ENCODE results near the gene KRT6B.
"Not testable (repeated sequence)": the region's sequence is repeated elsewhere in the genome, so short reads cannot be mapped to it uniquely, and the experiment has no call there.

The KRT6B gene

GRCh38 chr12:52452101-52452500 is at the start of gene KRT6B:
KRT6B (minus strand) TSS chr12:52452146; CDS start chr12:52452078, 68 bp downstream.
- in situ Hi-C loops (cut with MboI; ENCODE audit: low sequenced_read_pairs) = no loop called here

GRCh38 chr12:52501490-52501889 is 49.5 kb upstream of the KRT6B start:
- in situ Hi-C loops (cut with MboI; ENCODE audit: low sequenced_read_pairs) = no loop called here

- in situ Hi-C loops (cut with MboI; ENCODE audit: low sequenced_read_pairs) = not testable (repeated sequence)
Measured at GRCh38 chr12:52500574-52500973, 48.6 kb upstream of the KRT6B start.

- in situ Hi-C loops (cut with MboI; ENCODE audit: low sequenced_read_pairs) = no loop called here
Measured at GRCh38 chr12:52499806-52500560, 48.0 kb upstream of the KRT6B start.

GRCh38 chr12:52498946-52499345 is 47.0 kb upstream of the KRT6B start:
- in situ Hi-C loops (cut with MboI; ENCODE audit: low sequenced_read_pairs) = no loop called here

- in situ Hi-C loops (cut with MboI; ENCODE audit: low sequenced_read_pairs) = no loop called here
Measured at GRCh38 chr12:52497975-52498374, 46.0 kb upstream of the KRT6B start.

- in situ Hi-C loops (cut with MboI; ENCODE audit: low sequenced_read_pairs) = no loop called here
Measured at GRCh38 chr12:52496590-52497071, 44.7 kb upstream of the KRT6B start.

GRCh38 chr12:52496054-52496453 is 44.1 kb upstream of the KRT6B start:
- in situ Hi-C loops (cut with MboI; ENCODE audit: low sequenced_read_pairs) = no loop called here

GRCh38 chr12:52495389-52495788 is 43.4 kb upstream of the KRT6B start:
- in situ Hi-C loops (cut with MboI; ENCODE audit: low sequenced_read_pairs) = no loop called here

GRCh38 chr12:52494518-52494917 is 42.6 kb upstream of the KRT6B start:
- in situ Hi-C loops (cut with MboI; ENCODE audit: low sequenced_read_pairs) = no loop called here

GRCh38 chr12:52494100-52494499 is 42.2 kb upstream of the KRT6B start:
- in situ Hi-C loops (cut with MboI; ENCODE audit: low sequenced_read_pairs) = no loop called here

- in situ Hi-C loops (cut with MboI; ENCODE audit: low sequenced_read_pairs) = no loop called here
Measured at GRCh38 chr12:52493172-52493571, 41.2 kb upstream of the KRT6B start, which contains the start of gene KRT6A. KRT6A (minus strand) TSS chr12:52493257; CDS start chr12:52493188, 69 bp downstream.

GRCh38 chr12:52492405-52492804 is 40.5 kb upstream of the KRT6B start:
- in situ Hi-C loops (cut with MboI; ENCODE audit: low sequenced_read_pairs) = not testable (repeated sequence)

GRCh38 chr12:52491495-52491894 is 39.5 kb upstream of the KRT6B start:
- in situ Hi-C loops (cut with MboI; ENCODE audit: low sequenced_read_pairs) = not testable (repeated sequence)

GRCh38 chr12:52488736-52489135 is 36.8 kb upstream of the KRT6B start:
- in situ Hi-C loops (cut with MboI; ENCODE audit: low sequenced_read_pairs) = no loop called here

- in situ Hi-C loops (cut with MboI; ENCODE audit: low sequenced_read_pairs) = not testable (repeated sequence)
Measured at GRCh38 chr12:52487744-52488443, 35.9 kb upstream of the KRT6B start.

GRCh38 chr12:52487211-52487610 is 35.3 kb upstream of the KRT6B start:
- in situ Hi-C loops (cut with MboI; ENCODE audit: low sequenced_read_pairs) = no loop called here

GRCh38 chr12:52486166-52487105 is 34.5 kb upstream of the KRT6B start:
- in situ Hi-C loops (cut with MboI; ENCODE audit: low sequenced_read_pairs) = no loop called here

GRCh38 chr12:52480073-52480472 is 28.1 kb upstream of the KRT6B start:
- in situ Hi-C loops (cut with MboI; ENCODE audit: low sequenced_read_pairs) = no loop called here

GRCh38 chr12:52477651-52478050 is 25.7 kb upstream of the KRT6B start:
- in situ Hi-C loops (cut with MboI; ENCODE audit: low sequenced_read_pairs) = no loop called here

GRCh38 chr12:52474212-52474611 is 22.3 kb upstream of the KRT6B start:
- in situ Hi-C loops (cut with MboI; ENCODE audit: low sequenced_read_pairs) = no loop called here
